ENCODE results near the gene ZFYVE1. TPM values are rescaled to one million over a fixed set of nuclear protein-coding genes. Genes with fewer than 3 reads are reported as not detected.
"Not testable (repeated sequence)": the region's sequence is repeated elsewhere in the genome, so short reads cannot be mapped to it uniquely, and the experiment has no call there.

The ZFYVE1 gene
- total RNA-seq, 4 donors from 2014 or later, result 9.7 to 17.6 (median 14.0) TPM

DNA sequence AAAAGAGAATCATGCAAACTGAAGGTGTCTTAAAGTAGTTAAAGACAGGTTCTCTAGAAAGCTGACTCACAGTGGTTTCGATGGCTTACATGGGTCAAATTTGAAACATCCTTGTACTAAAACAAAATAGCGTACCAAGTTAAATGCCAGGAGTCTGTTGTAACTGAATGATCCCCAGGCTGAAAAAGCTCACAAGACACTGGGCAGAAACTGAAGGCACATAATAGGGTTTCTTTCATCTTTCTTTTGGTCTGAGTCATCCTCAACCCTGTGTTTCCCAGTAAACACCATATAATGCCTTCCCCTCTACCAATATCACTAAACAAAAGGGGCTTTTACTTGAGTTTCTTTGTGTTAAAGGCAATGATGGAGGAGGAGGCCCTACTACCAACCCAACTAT lies 12.8 kb downstream of the ZFYVE1 start:
- no peaks in the 10 kb centered on the region for H3K9me3 ChIP-seq
- no peak overlapping the region for H3K4me3 ChIP-seq
- TF ChIP-seq POLR2A (IDR thresholded peaks at IDR 0.05), result no peak
- TF ChIP-seq, protein P1, sequence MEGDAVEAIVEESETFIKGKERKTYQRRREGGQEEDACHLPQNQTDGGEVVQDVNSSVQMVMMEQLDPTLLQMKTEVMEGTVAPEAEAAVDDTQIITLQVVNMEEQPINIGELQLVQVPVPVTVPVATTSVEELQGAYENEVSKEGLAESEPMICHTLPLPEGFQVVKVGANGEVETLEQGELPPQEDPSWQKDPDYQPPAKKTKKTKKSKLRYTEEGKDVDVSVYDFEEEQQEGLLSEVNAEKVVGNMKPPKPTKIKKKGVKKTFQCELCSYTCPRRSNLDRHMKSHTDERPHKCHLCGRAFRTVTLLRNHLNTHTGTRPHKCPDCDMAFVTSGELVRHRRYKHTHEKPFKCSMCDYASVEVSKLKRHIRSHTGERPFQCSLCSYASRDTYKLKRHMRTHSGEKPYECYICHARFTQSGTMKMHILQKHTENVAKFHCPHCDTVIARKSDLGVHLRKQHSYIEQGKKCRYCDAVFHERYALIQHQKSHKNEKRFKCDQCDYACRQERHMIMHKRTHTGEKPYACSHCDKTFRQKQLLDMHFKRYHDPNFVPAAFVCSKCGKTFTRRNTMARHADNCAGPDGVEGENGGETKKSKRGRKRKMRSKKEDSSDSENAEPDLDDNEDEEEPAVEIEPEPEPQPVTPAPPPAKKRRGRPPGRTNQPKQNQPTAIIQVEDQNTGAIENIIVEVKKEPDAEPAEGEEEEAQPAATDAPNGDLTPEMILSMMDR (IDR thresholded peaks at IDR 0.05), result no peak
- H3K27ac ChIP-seq, result peak overlapping the region in 3 of 4 donors; percentile 39 to 71 (median 54)
- peaks cover 0 to 83% (median 0%) of the 10 kb centered on the region in 3 donors for H3K36me3 ChIP-seq
- 46 to 55% methylated on average over 2 of the region's 2 CpGs for whole genome bisulfite sequencing, 2 donors
- H3K27me3 ChIP-seq, result no peaks in the 10 kb centered on the region
- H3K4me1 ChIP-seq, result peaks cover 0 to 55% (median 9%) of the 10 kb centered on the region in 3 donors
- no peak for DNase-seq
- intact Hi-C loops (cut with DNase I), result no loop called here

DNA sequence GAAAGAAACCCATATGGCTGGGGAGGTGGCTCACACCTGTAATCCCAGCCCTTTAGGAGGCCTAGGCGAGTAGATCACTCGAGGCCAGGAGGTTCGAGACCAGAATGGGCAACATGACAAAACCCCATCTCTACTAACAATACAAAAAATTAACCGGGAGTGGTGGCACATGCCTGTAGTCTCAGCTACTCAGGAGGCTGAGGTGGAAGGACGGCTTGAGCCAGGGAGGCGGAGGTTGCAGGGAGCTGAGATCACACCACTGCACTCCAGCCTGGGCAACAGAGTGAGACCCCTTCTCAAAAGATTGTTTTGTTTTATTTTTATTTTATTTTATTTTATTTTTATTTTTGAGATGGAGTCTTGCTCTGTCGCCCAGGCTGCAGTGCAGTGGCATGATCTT lies 15.7 kb downstream of the ZFYVE1 start:
- H3K4me3 ChIP-seq; DNase-seq; H3K9me3 ChIP-seq; intact Hi-C loops (cut with DNase I); H3K27ac ChIP-seq; H3K27me3 ChIP-seq: not testable (repeated sequence)
- Histone ChIP-seq H3K36me3 (peaks cover 0 to 81% (median 0%) of the 10 kb centered on the region in 3 donors), H3K4me1 (peaks cover 0 to 57% (median 13%) of the 10 kb centered on the region in 3 donors)
- WGBS, 2 donors, result 82 to 88% methylated on average over 7 of the region's 7 CpGs

GRCh38 chr14:73008501-73008900 lies 18.4 kb downstream of the ZFYVE1 start:
- WGBS, 2 donors, result 47 to 70% methylated on average over 1 of the region's 1 CpG
- no peak overlapping the region for H3K4me3 ChIP-seq
- intact Hi-C loops (cut with DNase I), result no loop called here
- peaks cover 0 to 30% (median 3%) of the 10 kb centered on the region in 3 donors for H3K4me1 ChIP-seq
- no peak for TF ChIP-seq POLR2A (IDR thresholded peaks at IDR 0.05)
- TF ChIP-seq, protein P1 (IDR thresholded peaks at IDR 0.05), result no peak
- H3K36me3 ChIP-seq, result peaks cover 0 to 68% (median 0%) of the 10 kb centered on the region in 3 donors
- DNase-seq, result no peak
- no peaks in the 10 kb centered on the region for H3K27me3 ChIP-seq
- H3K27ac ChIP-seq, result peak overlapping the region; percentile 11 to 74 (median 70)
- no peaks in the 10 kb centered on the region for H3K9me3 ChIP-seq

DNA sequence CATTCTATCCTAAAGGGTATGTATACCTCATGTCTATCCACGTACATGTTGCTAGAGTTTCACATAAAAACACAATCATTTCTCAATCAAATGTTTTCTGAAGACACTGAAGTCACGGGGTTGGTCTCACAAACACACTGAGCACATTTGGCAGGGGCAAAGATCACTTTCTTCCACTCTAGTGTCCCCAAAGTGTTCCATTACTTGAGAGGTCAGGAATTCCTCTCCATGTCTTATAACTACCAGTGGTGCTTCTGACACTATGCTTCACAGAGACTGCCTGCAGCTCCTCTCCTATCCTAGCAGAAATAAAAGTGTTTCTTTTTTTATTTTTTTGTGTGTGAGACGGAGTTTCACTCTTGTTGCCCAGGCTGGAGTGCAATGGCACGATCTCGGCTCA lies 19.1 kb downstream of the ZFYVE1 start:
- Histone ChIP-seq H3K4me3 (no peak overlapping the region), H3K9me3 (no peaks in the 10 kb centered on the region), H3K36me3 (peaks cover 0 to 66% (median 0%) of the 10 kb centered on the region in 3 donors), H3K27me3 (no peaks in the 10 kb centered on the region), H3K4me1 (peaks cover 0 to 30% (median 3%) of the 10 kb centered on the region in 3 donors), H3K27ac (peak overlapping the region; percentile 11 to 74 (median 70))
- 76 to 89% methylated on average over 5 of the region's 5 CpGs for WGBS, 2 donors
- intact Hi-C loops (cut with DNase I), result no loop called here
- no peak for TF ChIP-seq POLR2A (IDR thresholded peaks at IDR 0.05)
- TF ChIP-seq, protein P1 (IDR thresholded peaks at IDR 0.05), result no peak
- no peak for DNase-seq

DNA sequence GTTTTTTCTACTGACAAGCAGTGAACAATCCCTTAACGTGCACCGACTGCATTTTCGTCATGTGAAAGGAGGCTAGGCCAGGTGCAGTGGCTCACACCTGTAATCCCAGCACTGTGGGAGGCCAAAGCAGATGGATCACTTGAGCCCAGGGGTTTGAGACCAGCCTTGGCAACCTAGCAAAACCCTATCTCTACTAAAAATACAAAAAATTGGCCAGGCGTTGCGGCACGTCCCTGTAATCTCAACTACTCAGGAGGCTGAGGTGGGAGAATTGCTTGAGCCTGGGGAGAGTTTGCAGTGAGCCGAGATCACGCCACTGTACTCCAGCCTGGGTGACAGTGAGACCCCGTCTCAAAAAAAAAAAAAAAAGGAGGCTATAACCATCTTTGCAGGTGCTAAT lies 22.3 kb downstream of the ZFYVE1 start:
- H3K4me3 ChIP-seq; H3K9me3 ChIP-seq; DNase-seq; H3K27me3 ChIP-seq; intact Hi-C loops (cut with DNase I); H3K27ac ChIP-seq: not testable (repeated sequence)
- WGBS, 2 donors, result 93 to 97% methylated on average over 7 to 9 of the region's 9 CpGs
- Histone ChIP-seq H3K36me3 (peaks cover 0 to 44% (median 0%) of the 10 kb centered on the region in 3 donors), H3K4me1 (peaks cover 0 to 39% (median 3%) of the 10 kb centered on the region in 3 donors)

DNA sequence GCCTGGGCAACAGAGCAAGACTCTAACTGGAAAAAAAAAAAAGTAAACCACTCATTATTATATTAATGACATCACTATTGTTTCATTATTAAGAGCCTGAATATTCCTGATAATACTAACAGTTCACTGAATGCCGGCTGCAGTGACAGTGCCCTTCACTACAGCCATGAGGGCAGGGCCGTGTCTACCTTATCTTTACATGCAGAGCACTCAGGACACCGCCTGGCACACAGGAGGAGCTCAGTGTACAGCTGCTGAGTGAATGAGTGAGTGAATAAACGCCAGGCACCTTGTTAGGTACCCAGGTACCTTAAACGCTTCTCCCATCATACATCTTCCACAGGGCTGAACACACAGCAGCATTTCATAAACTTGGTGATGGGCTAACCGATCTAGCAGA lies 23.2 kb downstream of the ZFYVE1 start:
- Histone ChIP-seq H3K36me3 (peaks cover 0 to 44% (median 0%) of the 10 kb centered on the region in 3 donors), H3K9me3 (no peaks in the 10 kb centered on the region), H3K27me3 (no peaks in the 10 kb centered on the region), H3K4me1 (peaks cover 0 to 29% (median 3%) of the 10 kb centered on the region in 3 donors), H3K4me3 (no peak overlapping the region), H3K27ac (no peak overlapping the region)
- no peak for DNase-seq
- TF ChIP-seq, protein P1 (IDR thresholded peaks at IDR 0.05), result no peak
- TF ChIP-seq POLR2A (IDR thresholded peaks at IDR 0.05), result no peak
- 84 to 100% methylated on average over 2 to 6 of the region's 6 CpGs for WGBS, 2 donors
- intact Hi-C loops (cut with DNase I), result no loop called here
